HepG2 (cell line): ENCODE data around the gene NUFIP1.
"Not testable (repeated sequence)": the region's sequence is repeated elsewhere in the genome, so short reads cannot be mapped to it uniquely, and the experiment has no call there.

ENCODE experiments used
- CENPX ChIP-seq: sonication (generic); formaldehyde crosslinking; IDR thresholded peaks from 2 replicates; pipeline ENCODE4 v1.9.0; 2021; ENCODE audit warnings: mild to moderate bottlenecking, missing genetic modification reagents, moderate library complexity
- CREM ChIP-seq, 2 experiments: sonication (generic) in 1 of 2; formaldehyde crosslinking in 1 of 2; IDR thresholded peaks; 2 replicates each; pipeline versions ENCODE4 v1.4.0 to v1.6.1; 2016 to 2020; ENCODE audit warnings: antibody characterized with exemption in 1 of 2, mild to moderate bottlenecking in 1 of 2, missing genetic modification reagents in 1 of 2
- EP300 ChIP-seq, 3 experiments: sonication (generic) in 1 of 3; formaldehyde crosslinking in 1 of 3; IDR thresholded peaks; 2 replicates each; pipeline versions ENCODE4 v1.5.1 to v1.6.1; 2011 to 2020; ENCODE audit warnings: low read depth in 2 of 3, low read length in 2 of 3, borderline replicate concordance in 1 of 3, improper control_type of control experiment in 1 of 3, mild to moderate bottlenecking in 1 of 3, missing genetic modification reagents in 1 of 3, moderate library complexity in 1 of 3
- KIAA2018 ChIP-seq: sonication (generic); formaldehyde crosslinking; IDR thresholded peaks from 2 replicates; pipeline ENCODE4 v1.5.0; 2020; ENCODE audit warnings: mild to moderate bottlenecking, missing genetic modification reagents, borderline replicate concordance
- TFAP4 ChIP-seq: sonication (generic); IDR thresholded peaks from 2 replicates; pipeline ENCODE4 v1.6.1; 2016; ENCODE audit warnings: low read depth, borderline replicate concordance
- ZNF335 ChIP-seq: sonication (generic); formaldehyde crosslinking; IDR thresholded peaks from 2 replicates; pipeline ENCODE4 v1.4.0; 2020; ENCODE audit warnings: missing genetic modification reagents
- TF ChIP-seq, protein P1 (sequence below): sonication (generic); formaldehyde crosslinking; IDR thresholded peaks from 2 replicates; pipeline ENCODE4 v1.4.0; 2020; ENCODE audit warnings: mild to moderate bottlenecking, missing genetic modification reagents
- TF ChIP-seq, protein P2 (sequence below): sonication (generic); formaldehyde crosslinking; conservative IDR thresholded peaks from 2 replicates; pipeline ENCODE4 v1.8.0; 2022; ENCODE audit warnings: mild to moderate bottlenecking, moderate library complexity, missing genetic modification reagents

DNA sequence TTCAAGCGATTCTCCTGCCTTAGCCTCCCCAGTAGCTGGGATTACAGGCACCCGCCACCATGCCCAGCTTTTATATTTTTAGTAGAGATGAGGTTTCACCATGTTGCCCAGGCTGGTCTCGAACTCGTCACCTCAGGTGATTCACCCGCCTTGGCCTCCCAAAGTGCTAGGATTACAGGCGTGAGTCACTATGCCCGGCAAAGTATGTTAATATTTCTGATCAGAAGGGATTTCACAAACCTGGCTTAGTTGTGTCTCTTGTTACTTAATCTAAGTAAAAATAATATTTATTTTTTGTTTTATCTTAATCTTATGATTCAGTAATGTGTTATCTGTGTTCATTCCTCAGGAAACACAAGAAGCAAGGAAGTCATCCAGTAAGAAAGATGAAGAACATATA is 30.7 kb upstream of the NUFIP1 start:
- not testable (repeated sequence) for TF ChIP-seq CENPX; CREM (IDR thresholded peaks at IDR 0.05); CREM (CRISPR knock-in tag; IDR thresholded peaks at IDR 0.05); KIAA2018 (CRISPR knock-in tag); ZNF335 (CRISPR knock-in tag); EP300 (IDR thresholded peaks at IDR 0.05; ENCODE audit: low read depth in 2 of 2, low read length in 2 of 2); EP300 (CRISPR knock-in tag; IDR thresholded peaks at IDR 0.05; ENCODE audit: borderline replicate concordance); TFAP4
- TF ChIP-seq, protein P1, sequence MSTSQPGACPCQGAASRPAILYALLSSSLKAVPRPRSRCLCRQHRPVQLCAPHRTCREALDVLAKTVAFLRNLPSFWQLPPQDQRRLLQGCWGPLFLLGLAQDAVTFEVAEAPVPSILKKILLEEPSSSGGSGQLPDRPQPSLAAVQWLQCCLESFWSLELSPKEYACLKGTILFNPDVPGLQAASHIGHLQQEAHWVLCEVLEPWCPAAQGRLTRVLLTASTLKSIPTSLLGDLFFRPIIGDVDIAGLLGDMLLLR (CRISPR knock-in tag): not testable (repeated sequence)
- TF ChIP-seq, protein P2, sequence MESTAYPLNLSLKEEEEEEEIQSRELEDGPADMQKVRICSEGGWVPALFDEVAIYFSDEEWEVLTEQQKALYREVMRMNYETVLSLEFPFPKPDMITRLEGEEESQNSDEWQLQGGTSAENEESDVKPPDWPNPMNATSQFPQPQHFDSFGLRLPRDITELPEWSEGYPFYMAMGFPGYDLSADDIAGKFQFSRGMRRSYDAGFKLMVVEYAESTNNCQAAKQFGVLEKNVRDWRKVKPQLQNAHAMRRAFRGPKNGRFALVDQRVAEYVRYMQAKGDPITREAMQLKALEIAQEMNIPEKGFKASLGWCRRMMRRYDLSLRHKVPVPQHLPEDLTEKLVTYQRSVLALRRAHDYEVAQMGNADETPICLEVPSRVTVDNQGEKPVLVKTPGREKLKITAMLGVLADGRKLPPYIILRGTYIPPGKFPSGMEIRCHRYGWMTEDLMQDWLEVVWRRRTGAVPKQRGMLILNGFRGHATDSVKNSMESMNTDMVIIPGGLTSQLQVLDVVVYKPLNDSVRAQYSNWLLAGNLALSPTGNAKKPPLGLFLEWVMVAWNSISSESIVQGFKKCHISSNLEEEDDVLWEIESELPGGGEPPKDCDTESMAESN: not testable (repeated sequence)
